Stimulated activated CD4-positive, alpha-beta T cell treated with anti-CD3 and anti-CD28 coated beads, Interleukin-15, amount 100 ng/mL, for 1 hour (primary cell): ENCODE results near the gene EPHA5.

Source experiments
- DNase-seq, 2 donors: peaks; one replicate each; pipeline ENCODE4 v3.0.0-alpha.2; 2020; ENCODE audit warnings: low read depth in 1 of 2, low spot score in 1 of 2

Gene EPHA5

DNA sequence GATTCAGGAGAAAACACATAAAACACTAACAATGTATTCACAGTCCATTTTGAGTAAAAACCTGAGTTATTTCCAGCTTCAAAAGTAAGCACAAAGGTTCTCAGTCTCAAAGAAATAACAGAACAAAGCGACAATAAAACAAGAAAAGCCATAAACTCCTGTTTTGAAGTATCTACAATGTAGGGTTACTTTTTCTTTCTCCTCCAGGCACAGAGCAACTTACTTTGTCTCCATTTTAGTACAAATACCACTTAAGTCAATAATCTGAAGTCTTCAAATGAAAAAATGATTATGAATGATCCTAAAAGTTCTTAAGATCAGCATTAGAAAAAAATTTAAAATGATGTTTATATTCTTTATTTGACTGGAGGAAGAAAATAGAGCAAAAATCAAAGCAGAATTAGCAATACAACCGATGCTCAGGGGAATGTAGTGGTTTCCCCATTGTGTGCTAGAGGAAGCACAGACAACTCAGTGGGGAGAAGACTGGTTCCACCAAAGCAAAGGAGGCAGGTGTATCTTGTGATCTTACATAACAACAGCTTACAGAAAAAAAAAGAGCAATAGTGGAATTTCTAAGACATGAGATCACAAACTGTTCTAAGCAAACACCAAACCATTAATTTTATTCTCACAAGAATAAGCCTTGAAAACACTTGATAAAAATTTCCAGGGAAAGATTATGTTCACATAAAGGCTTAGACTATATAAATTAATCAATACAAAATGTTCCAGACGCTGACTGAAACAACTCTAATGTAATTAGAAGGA lies 35.1 kb downstream of the EPHA5 start:
- no peak for DNase-seq

DNA sequence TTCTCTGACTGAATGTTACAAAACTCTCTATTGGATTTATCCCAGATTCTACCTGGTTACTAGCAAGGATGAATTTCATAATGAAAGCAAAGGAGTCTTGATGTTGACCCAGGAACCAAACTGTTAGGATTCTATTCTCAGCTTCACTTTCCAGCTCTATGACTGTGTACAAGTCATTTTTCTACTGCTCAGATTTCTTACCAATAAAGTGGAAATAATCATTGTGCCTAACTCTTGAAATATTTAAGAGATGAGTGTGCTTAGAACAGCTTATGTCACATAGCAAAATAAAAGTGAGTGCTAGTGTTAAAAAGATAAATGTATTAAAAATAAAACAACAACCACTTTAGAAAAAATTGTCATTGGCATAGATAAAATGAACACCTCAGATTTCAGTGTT lies 45.6 kb downstream of the EPHA5 start:
- DNase-seq: no peak

DNA sequence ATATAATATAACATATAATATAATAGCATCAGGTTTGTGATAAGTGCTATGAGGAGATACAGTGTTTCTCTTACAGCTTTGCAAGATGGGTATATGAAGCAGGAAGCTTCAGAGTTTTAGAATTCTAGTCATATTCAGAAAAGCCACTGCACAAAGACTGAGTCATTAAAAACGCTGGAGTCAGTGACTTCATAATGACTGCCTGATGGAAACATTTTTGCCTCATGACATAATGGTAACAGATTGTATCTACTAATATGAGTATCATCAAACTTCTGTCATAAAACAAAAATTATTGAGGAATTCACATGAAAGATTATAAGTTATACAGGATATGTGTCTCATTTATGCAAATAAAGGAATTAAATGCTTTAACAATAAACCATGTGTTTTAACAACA lies 46.8 kb downstream of the EPHA5 start:
- no peak for DNase-seq

DNA sequence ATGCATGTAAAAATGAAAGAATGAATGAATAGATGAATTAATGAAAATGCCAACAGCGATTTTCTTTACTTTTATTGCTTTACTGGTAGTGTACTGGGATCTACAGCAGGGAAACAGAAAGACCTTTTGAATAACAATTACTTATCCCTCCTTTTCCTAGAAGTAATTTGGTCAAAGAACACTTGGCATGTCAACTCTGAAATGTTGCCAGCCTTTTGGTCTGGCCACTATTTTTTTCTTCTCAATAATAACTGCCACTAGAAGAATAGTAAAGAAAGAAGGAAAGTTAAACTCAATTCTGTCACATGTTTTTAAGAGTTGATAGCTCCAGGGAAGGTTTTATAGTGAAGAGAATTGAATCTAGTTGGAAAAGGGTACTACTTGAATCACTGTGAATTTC lies 52.9 kb downstream of the EPHA5 start:
- DNase-seq: no peak

DNA sequence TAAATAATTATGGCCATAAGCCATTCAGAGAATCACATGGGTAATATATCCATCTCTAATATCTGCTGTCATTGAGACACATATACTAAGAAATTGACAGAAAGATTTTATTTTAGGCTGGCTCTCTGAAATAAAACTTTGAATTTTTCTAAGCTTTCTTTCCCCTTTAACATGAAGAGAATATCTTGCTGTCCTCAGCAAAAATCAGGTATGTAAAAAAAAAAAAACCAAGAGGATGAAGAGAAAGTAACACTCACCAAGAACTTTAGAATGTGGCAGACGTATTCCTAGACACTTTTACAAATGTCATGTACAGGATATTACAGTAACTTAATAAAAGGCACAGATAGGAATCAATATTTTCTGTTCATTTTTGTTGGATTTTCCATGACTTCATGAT lies 65.8 kb downstream of the EPHA5 start:
- DNase-seq: no peak

DNA sequence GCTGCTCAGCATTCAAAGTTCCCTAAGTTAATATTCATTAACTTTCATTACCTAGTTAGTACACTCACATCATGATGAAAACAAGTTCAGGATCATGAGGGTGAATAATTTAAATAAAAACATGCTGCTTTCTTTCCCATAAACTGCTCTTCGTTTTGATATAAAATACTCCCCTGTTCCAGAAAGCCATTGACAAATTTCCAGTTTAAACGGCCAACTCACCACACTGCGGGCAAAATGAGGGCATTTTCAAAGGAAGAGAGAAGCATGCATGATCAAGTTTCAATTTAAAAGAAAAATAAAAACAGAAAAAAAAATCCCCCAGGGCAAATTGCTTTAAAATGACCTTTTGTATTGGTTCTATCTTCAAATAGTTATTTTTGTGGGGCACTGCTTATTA lies 69.6 kb downstream of the EPHA5 start:
- no peak for DNase-seq

DNA sequence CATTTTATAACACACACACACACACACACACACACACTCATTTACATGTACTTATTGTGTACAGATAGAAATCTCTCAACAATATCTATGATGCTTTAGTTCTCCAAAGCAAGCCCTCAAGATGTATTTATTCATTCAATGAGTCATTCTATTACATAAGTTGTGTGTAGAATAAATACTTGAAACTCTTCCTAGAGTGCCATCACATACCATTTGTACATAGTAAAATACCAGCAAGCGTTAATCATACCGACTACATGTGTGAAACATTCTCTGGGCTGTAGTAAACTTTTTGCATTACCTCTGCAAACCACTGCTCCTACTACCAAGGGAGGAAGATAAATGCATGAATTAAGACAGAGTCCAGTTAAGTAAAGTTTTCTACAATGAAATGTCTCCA lies 70.9 kb downstream of the EPHA5 start:
- no peak for DNase-seq

DNA sequence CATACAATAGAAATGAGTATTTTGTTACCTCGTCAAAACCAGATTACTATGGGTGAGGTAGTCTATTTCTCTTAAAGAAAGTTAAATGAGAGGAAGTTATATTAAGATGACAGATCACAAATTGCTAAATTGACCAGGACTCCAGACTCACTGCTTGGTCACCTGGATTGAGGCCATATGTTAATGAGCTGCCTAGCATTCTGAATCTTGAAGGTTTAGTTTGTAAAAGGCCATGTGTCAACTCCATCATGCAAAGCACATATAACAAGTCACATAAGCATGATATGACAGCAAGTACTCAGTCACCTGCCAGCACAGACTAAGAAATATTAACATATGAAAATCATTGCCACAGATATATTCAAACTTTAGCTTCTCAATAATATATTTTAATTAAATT lies 72.6 kb downstream of the EPHA5 start:
- DNase-seq: no peak

DNA sequence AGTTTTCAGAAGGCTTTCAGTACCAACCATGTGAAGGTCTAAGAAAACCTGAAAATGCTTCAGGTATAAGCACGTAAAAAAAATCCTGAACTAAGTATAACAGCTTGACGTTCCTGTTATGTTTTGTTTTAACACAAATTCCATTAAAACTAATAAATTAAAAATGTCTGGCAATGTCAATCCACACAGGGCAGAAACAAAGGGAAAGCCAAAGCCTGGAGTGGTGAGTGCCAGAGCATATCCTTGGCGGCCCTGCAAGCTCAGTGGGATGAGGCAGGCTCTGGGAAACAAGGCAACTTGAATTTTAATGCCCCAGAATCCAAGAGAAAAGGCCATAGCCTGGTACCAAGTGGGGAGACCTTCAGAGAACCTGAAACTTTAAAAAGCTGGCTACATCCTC lies 78.2 kb downstream of the EPHA5 start:
- no peak for DNase-seq

DNA sequence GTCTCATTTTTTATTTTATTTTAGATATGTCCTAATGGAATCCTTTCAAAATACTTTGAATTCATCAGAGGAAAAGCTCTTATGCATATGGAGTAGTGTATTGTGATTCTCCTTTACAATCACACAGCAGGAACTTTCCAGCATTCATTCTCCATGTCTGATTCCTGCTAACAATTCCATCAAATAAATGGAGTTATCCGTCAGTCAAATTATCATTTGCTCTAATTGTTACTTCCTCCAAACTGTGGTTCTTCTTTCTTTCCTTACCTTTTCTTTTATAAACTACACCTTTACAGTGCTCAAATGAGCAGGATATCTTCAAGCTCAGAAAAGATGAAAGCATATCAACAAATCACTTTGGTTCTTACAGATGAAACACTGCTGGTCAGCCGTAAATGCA lies 80.4 kb downstream of the EPHA5 start:
- DNase-seq: no peak

DNA sequence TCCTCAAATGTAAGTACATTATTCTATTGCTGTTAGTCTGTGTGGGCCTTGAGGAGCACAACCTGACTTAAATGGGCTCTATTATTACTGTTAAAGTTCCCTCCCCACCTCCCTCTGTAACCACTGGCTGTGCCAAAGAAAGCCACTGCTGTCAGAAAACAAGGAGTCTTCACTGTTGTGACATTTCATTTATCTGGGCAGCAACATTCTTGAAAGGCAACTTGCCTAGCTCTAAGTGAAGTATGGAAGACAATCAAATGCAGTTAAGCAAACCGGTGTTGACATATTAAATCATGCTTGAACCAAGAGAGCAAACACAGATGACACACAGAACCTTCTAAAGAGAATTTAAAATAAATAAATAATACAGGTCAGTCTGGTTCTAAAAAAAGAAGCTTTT lies 81.0 kb downstream of the EPHA5 start:
- DNase-seq: no peak

DNA sequence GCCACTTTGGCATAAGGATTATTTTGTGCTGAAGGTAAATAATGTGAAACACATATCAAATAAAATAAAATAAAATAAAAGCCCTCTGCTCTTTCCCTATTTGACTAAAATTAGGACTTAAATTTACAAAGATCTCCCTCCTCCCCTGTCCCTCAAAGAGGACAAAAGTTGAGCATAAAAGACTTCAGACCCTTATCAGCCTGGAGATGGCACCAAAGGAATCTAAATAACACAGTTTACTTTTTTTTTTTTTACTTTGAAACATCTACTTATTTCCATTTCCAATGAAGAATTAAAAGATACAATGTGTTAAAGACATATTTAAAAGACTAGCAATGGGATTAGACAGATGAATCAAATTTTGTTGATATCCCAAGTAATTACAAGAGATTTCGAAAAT lies 89.7 kb downstream of the EPHA5 start:
- no peak for DNase-seq

DNA sequence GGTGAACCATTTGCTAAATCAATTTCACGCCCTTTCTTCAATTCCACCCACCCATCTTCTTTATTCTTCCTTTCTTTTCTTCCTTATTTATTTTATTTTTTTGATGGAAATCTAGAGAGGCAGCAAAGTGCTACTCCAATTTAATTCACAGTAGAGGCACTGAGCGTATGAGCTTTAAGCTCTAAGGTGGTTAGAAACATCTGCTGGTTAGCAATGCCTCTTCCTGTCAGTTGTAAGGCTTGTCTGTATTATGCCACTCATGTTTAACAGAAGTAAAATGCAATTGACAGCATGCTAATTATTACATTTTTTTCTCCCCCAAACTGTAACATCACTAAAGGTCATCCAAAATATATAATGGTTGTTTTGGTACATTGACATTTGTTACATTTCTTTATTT lies 103.8 kb downstream of the EPHA5 start:
- no peak for DNase-seq

DNA sequence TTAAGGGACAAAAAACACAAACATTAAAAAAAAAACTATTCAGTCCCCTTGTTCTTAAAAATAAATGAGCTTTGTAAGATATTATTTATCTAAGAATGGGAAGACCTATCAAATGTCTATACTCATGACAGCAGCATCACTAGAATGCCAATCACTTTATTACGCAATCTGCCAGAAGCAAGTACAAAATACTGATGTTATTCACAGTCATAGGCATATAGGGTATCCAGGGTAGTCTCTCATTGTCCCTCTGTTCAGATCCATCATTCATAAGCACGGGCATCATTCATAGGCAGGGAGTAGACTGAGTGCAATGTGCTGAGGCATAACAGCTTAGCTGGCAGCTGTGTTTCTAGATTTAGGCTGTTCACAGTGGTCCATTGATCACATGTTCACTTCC lies 109.1 kb downstream of the EPHA5 start:
- DNase-seq: no peak

DNA sequence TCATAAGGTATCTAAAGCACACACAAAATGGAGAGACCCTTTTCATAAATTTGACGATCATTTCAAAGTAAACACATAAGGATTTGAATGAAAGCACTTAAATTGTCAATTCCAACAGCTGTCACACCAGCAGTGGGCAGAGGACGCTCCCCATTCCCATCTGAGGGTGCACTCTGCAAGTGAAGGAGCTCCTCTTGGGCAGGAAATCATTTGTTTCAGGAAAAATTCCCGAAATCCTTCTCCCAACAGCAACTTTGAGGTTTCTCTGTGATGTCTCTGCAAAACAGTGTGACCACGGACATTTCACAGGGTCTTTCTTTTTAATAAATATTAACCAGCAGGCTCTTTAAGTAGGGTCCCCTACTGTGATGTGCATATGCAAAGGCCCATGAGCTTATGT lies 111.0 kb downstream of the EPHA5 start:
- DNase-seq: no peak

DNA sequence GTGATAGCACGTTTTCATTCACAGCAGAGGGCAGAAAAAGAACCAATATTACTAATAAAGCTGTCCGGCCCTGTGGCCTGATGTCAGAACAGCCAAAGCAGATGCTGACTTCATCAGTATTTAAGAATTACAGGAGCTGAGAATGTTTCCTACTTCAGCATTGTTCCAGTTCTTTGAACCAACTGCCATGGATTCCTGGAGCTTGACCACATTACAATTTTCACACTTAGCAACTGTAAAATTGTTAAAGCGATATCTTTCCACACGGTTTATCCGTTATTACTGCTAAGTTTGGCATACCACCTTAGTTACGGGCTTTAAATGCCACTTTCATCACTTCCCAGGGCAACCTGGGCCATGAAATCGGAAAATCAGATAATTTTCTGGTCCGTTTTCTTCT lies 118.2 kb downstream of the EPHA5 start:
- no peak for DNase-seq

DNA sequence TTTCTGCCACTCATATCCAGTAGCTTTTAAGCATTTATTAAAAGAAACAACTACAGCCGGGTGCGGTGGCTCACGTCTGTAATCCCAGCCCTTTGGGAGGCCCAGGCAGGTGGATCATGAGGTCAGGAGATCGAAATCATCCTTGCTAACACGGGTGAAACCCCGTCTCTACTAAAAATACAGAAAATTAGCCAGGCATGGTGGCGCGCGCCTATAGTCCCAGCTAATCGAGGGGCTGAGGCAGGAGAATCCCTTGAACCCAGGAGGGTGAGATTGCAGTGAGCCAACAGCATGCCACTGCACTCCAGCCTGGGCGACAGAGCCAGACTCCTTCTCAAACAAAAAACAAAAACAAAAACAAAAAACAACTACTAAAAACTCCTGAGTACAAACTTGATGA lies 119.8 kb downstream of the EPHA5 start:
- no peak for DNase-seq

DNA sequence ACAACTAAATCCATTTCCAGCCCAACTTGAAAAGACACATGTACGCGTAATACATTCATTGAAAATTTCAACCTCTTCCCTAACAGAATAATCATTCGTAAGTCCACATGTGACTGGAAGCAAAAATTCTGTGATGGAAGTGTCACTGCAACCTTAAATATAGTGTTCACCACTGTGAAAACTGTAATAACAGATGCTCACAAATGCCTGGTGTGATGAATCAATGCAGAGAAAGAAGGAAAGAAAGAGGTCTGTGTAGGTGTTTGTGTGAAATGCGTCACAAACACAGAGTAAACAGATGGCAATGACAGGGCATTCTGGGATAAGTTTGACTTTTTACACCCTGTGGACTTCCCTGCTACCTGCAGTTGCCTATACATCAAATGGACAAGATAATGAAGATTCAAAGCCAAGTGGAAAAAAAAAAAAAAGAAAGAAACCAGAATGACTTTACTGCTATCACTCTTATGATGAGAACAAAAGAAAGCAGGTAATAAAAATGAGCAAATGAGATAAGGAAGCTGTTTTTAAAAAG lies 123.3 kb downstream of the EPHA5 start:
- DNase-seq: no peak

DNA sequence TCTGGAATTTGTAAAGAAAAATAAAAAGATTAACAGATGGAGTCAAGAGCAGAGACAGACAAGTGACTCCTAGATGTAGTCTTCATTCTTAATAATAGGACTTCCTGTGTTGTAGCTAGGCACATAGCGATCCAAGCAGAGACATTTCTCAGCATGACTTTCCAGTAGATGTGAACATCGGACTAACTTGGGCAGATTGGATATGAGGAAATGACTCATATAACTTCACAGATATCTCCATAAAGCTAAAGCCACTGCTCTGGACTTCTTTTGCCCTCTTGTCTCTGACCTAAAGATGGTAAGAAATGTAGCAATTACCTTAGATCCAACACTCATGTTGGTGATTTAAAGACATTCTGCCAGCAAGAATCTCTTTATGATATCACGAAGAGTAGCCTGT lies 131.7 kb downstream of the EPHA5 start:
- no peak for DNase-seq

DNA sequence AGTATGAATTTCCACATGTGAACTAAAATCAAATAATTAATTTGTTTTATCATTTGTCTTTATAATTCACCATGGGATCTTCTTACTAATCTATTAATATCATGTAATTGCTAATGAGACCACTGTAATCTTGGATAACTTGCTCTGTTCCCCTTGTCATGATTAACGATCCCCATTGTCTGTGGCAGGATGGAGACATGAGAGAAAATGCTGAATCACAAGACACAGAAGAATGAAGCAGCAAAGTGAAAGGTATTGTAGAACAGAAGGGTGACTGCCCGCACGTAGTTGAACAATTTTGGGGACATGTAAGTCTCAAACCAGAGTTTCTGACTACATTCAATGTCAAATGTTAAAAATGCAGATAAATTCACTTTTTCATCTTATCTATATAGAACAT lies 135.2 kb downstream of the EPHA5 start:
- no peak for DNase-seq

DNA sequence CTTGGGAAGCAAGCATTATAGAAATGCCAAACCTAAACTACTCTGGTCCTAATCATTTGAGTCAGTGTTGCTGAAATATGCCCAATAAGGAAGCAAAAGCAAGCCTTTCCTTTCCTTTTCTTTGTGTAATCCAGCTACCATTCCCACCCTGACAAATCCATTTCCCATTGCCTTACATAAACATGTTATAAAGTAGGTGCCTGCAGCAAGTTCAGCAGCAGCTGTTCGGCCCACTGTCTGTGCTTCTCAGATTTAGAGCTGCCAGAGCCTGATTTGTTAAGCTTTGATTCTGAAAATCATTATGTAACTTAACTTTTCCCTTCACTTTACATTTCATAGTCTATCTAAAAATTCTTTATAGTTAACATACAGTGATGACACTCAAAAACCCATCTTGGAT lies 148.6 kb downstream of the EPHA5 start:
- no peak for DNase-seq

DNA sequence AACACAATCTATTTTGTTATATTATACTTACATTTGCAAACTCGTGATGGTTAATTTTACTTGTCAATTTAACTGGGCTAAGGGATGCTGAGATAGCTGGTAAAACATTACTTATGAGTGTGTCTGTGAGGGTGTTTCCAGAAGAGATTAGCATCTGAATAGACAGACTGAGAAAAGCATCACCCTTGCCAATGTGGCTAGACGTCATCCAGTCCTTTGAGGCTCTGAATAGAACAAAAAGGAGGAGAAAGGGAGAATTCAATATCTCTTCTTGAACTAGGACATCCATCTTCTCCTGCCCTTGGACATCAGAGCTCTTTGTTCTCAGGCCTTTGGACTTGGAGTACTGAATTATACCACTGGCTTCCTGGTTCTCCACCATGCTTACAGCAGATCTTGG lies 154.6 kb downstream of the EPHA5 start:
- DNase-seq: no peak

DNA sequence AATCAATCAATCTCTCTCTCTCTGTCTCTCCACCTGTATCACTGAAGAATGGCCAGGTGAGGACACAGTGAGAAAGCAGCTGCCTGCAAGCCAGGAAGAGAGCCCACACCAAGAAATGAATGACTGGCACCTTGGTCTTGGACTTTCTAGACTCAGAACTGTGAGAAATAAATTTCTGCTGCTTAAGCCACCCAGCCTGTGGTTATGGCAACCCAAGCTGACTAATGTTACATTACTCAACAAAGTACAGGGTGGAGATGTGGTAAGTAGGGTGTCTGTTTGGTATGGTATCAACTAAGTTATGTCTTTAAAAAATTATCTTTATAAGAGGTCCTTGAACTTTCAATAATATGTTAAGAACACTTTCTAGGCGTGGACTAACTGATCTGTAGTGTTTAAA lies 159.3 kb downstream of the EPHA5 start:
- no peak for DNase-seq
